HepG2 (cell line): ENCODE data around the gene KIAA2012. TPM values are rescaled to one million over a fixed set of nuclear protein-coding genes. Genes with fewer than 3 reads are reported as not detected.

Experiments used
- HINFP ChIP-seq: sonication (generic); formaldehyde crosslinking; IDR thresholded peaks from 2 replicates; pipeline ENCODE4 v1.4.0; 2020; ENCODE audit warnings: low read depth, mild to moderate bottlenecking, missing genetic modification reagents
- KDM5A ChIP-seq: fragments of 200-600 bp; sonication (generic); IDR thresholded peaks from 2 replicates; pipeline ENCODE4 v1.7.0; 2018; ENCODE audit warnings: antibody characterized with exemption, mild to moderate bottlenecking, low read length, borderline replicate concordance
- NFE2L1 ChIP-seq: sonication (generic); formaldehyde crosslinking; IDR thresholded peaks from 2 replicates; pipeline ENCODE4 v1.4.0; 2020; ENCODE audit warnings: missing genetic modification reagents, mild to moderate bottlenecking, borderline replicate concordance
- SAP130 ChIP-seq: IDR thresholded peaks from 2 replicates; pipeline ENCODE4 v1.6.1; 2016; ENCODE audit warnings: low read depth
- TEAD3 ChIP-seq: optimal IDR thresholded peaks from 2 replicates; pipeline ENCODE3; 2016; ENCODE audit warnings: borderline replicate concordance
- ZBTB39 ChIP-seq: sonication (generic); formaldehyde crosslinking; IDR thresholded peaks from 2 replicates; pipeline ENCODE4 v1.5.0; 2020; ENCODE audit warnings: missing genetic modification reagents
- ZNF30 ChIP-seq: sonication (generic); formaldehyde crosslinking; IDR thresholded peaks from 2 replicates; pipeline ENCODE4 v1.5.0; 2020; ENCODE audit warnings: mild to moderate bottlenecking, missing genetic modification reagents
- ZNF362 ChIP-seq: sonication (generic); formaldehyde crosslinking; IDR thresholded peaks from 2 replicates; pipeline ENCODE4 v1.4.0; 2020; ENCODE audit warnings: missing genetic modification reagents, mild to moderate bottlenecking, borderline replicate concordance
- ZNF451 ChIP-seq: sonication (generic); formaldehyde crosslinking; IDR thresholded peaks from 2 replicates; pipeline ENCODE4 v1.5.0; 2020; ENCODE audit warnings: mild to moderate bottlenecking, missing genetic modification reagents
- ZNF580 ChIP-seq: IDR thresholded peaks from 2 replicates; pipeline ENCODE4 v1.6.1; 2016; ENCODE audit warnings: low read depth, borderline replicate concordance
- ZSCAN20 ChIP-seq: sonication (generic); formaldehyde crosslinking; IDR thresholded peaks from 2 replicates; pipeline ENCODE4 v1.4.0; 2020; ENCODE audit warnings: missing genetic modification reagents, mild to moderate bottlenecking, borderline replicate concordance
- ZSCAN21 ChIP-seq: sonication (generic); formaldehyde crosslinking; IDR thresholded peaks from 2 replicates; pipeline ENCODE4 v1.8.0; 2022; ENCODE audit warnings: mild to moderate bottlenecking, missing genetic modification reagents, moderate library complexity, borderline replicate concordance
- polyA plus RNA-seq, 8 experiments: library from polyadenylated mRNA; depleted of rRNA in 3 of 8; stranded (reverse) in 7 of 8; unstranded in 1 of 8; fragments of >200 nt; fragmentation: Illumina TruSeq in 4 of 8; extraction: Trizol in 4 of 8; gene quantifications; 2 replicates each; pipeline versions ENCODE4 v1.2.1 to v1.2.3, GENCODE V29; 2011 to 2016; ENCODE audit warnings: low read depth in 4 of 8, missing spikeins in 1 of 8, mixed read lengths in 1 of 8; ENCODE audit not compliant: insufficient read depth in 1 of 8
- total RNA-seq, 5 experiments: library from RNA; depleted of rRNA; stranded (reverse); fragments of >200 nt; fragmentation: Illumina TruSeq; extraction: Trizol; gene quantifications; 2 replicates each; pipeline ENCODE4 v1.2.3, GENCODE V29; 2016; ENCODE audit warnings: low read depth in 1 of 5
- TF ChIP-seq, protein P1 (sequence below): sonication (generic); formaldehyde crosslinking; IDR thresholded peaks from 2 replicates; pipeline ENCODE4 v1.5.0; 2020; ENCODE audit warnings: missing genetic modification reagents, mild to moderate bottlenecking, borderline replicate concordance
- TF ChIP-seq, protein P2 (sequence below): sonication (generic); formaldehyde crosslinking; IDR thresholded peaks from 2 replicates; pipeline ENCODE4 v1.5.0; 2020; ENCODE audit warnings: mild to moderate bottlenecking, missing genetic modification reagents
- TF ChIP-seq, protein P3 (sequence below): sonication (generic); formaldehyde crosslinking; IDR thresholded peaks from 2 replicates; pipeline ENCODE4 v1.4.0; 2020; ENCODE audit warnings: mild to moderate bottlenecking, missing genetic modification reagents, borderline replicate concordance

KIAA2012 gene
- total and polyA plus RNA-seq, 2 of the 13 experiments (the other 11 are each of a cell fraction or from before 2014, with no cell fraction given): not detected

GRCh38 chr2:202032846-202033316 is 40.2 kb upstream of the KIAA2012 start (continued):
- TF ChIP-seq, protein P1, sequence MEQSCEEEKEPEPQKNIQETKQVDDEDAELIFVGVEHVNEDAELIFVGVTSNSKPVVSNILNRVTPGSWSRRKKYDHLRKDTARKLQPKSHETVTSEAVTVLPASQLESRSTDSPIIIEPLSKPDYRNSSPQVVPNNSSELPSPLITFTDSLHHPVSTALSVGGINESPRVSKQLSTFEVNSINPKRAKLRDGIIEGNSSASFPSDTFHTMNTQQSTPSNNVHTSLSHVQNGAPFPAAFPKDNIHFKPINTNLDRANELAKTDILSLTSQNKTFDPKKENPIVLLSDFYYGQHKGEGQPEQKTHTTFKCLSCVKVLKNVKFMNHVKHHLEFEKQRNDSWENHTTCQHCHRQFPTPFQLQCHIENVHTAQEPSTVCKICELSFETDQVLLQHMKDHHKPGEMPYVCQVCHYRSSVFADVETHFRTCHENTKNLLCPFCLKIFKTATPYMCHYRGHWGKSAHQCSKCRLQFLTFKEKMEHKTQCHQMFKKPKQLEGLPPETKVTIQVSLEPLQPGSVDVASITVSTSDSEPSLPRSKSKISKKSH: no peak
- TF ChIP-seq HINFP: no peak
- no peak for TF ChIP-seq ZNF580 (CRISPR knock-in tag)
- no peak for TF ChIP-seq ZNF362 (CRISPR knock-in tag)
- TF ChIP-seq NFE2L1 (CRISPR knock-in tag): no peak
- no peak; the same call in 1 of the 2 replicates for TF ChIP-seq SAP130 (CRISPR knock-in tag)
- no peak for TF ChIP-seq ZNF30 (CRISPR knock-in tag)
- TF ChIP-seq ZSCAN21: no peak
- TF ChIP-seq KDM5A: no peak
- no peak for TF ChIP-seq ZBTB39 (CRISPR knock-in tag)
- TF ChIP-seq, protein P2, sequence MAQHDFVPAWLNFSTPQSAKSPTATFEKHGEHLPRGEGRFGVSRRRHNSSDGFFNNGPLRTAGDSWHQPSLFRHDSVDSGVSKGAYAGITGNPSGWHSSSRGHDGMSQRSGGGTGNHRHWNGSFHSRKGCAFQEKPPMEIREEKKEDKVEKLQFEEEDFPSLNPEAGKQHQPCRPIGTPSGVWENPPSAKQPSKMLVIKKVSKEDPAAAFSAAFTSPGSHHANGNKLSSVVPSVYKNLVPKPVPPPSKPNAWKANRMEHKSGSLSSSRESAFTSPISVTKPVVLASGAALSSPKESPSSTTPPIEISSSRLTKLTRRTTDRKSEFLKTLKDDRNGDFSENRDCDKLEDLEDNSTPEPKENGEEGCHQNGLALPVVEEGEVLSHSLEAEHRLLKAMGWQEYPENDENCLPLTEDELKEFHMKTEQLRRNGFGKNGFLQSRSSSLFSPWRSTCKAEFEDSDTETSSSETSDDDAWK: no peak
- no peak for TF ChIP-seq TEAD3 (CRISPR knock-in tag)
- TF ChIP-seq, protein P3, sequence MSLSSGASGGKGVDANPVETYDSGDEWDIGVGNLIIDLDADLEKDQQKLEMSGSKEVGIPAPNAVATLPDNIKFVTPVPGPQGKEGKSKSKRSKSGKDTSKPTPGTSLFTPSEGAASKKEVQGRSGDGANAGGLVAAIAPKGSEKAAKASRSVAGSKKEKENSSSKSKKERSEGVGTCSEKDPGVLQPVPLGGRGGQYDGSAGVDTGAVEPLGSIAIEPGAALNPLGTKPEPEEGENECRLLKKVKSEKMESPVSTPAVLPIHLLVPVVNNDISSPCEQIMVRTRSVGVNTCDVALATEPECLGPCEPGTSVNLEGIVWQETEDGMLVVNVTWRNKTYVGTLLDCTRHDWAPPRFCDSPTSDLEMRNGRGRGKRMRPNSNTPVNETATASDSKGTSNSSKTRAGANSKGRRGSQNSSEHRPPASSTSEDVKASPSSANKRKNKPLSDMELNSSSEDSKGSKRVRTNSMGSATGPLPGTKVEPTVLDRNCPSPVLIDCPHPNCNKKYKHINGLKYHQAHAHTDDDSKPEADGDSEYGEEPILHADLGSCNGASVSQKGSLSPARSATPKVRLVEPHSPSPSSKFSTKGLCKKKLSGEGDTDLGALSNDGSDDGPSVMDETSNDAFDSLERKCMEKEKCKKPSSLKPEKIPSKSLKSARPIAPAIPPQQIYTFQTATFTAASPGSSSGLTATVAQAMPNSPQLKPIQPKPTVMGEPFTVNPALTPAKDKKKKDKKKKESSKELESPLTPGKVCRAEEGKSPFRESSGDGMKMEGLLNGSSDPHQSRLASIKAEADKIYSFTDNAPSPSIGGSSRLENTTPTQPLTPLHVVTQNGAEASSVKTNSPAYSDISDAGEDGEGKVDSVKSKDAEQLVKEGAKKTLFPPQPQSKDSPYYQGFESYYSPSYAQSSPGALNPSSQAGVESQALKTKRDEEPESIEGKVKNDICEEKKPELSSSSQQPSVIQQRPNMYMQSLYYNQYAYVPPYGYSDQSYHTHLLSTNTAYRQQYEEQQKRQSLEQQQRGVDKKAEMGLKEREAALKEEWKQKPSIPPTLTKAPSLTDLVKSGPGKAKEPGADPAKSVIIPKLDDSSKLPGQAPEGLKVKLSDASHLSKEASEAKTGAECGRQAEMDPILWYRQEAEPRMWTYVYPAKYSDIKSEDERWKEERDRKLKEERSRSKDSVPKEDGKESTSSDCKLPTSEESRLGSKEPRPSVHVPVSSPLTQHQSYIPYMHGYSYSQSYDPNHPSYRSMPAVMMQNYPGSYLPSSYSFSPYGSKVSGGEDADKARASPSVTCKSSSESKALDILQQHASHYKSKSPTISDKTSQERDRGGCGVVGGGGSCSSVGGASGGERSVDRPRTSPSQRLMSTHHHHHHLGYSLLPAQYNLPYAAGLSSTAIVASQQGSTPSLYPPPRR (CRISPR knock-in tag): no peak
- TF ChIP-seq ZSCAN20 (CRISPR knock-in tag): peak; percentile 17; the same call in 1 of the 2 replicates
- no peak for TF ChIP-seq ZNF451 (CRISPR knock-in tag)
